ENCODE results near the gene ST8SIA3.

The ST8SIA3 gene, protein sequence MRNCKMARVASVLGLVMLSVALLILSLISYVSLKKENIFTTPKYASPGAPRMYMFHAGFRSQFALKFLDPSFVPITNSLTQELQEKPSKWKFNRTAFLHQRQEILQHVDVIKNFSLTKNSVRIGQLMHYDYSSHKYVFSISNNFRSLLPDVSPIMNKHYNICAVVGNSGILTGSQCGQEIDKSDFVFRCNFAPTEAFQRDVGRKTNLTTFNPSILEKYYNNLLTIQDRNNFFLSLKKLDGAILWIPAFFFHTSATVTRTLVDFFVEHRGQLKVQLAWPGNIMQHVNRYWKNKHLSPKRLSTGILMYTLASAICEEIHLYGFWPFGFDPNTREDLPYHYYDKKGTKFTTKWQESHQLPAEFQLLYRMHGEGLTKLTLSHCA

DNA sequence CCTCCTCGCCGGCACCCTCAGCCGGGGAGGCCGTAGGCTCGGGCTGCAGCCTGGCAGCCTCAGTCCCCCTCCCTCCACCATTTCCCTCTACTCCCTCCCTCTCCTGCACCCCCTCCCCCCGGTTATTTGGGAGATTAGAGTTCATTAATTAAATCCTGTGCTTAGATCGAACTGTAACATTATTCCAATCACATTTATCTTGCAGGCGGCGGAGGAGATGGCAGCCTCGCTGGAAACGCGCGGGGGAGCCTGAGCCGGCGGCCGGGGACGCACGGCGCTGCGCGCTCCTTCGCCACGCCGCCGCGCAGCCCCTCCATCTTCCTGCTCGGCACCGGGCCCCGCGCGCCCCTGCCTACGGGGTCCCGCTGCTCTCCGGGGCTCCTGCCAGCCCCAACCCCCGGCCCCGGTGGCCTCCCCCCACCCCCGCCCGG is at the start of gene ST8SIA3:
TSS of gene ST8SIA3 (plus strand) at position 287 of the 431 bp plus-strand sequence. CDS start 290 bp downstream, outside the sequence.
- DNase-seq (ENCODE audit: low spot score), result no peak

GRCh38 chr18:57311472-57311871 is 40.9 kb upstream of the ST8SIA3 start:
- no peak for DNase-seq (ENCODE audit: low spot score)

DNA sequence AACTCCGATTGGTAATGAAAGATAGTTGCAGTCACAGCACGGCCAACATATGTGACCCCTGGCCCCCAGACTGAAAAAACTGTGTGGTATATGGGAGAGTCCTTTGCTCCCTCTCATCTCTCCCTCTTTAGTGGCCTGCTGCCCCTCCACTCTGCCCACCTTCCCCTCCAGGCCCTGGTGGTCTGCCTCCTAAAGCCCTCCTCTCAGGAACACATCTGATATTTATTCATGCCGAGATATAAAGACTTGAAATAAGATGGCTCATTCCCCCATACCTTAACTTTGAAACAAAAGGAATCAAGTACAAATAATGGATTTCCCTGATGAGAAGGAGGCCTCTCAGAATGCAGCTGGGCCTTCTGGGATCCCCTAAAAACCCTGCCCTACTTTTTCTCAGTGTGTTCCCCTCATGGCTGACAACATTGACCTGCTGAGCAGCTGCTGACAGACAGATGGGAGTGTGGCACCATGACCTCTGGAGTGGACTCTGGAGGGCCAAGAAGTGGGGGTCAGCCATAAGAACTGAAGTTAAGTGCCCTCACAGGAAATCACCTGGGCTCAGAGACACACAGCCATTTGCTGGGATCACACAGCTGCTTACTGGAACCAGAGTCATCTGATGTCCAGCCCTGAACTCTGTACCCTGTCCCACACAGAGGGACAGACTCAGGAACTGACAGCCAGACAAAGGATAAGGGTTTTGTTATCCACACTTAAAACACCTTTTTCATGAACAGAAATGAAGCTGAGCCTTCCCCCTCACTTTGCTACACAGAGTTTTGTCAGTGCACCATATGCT is 39.8 kb upstream of the ST8SIA3 start:
- DNase-seq (ENCODE audit: low spot score), result no peak

DNA sequence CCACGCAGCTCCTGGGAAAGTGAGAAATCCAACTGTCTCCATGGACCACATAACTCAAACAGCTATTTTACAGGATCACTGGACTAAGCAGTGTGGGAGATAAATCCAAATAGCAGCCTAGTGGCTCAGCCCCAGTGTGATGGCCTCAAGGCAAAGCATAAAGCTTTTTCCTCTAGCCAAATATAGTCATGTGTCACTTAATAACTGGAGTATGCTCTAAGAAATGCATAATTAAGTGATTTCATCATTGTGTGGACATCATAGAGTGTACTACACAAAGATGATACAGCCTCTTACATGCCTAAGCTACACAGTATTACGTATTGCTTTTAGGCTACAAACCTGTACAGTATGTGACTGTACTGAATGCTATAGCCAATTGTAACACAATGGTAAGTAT is 31.8 kb upstream of the ST8SIA3 start:
- no peak for DNase-seq (ENCODE audit: low spot score)

- no peak for DNase-seq (ENCODE audit: low spot score)
Observed at GRCh38 chr18:57325491-57326166, 26.7 kb upstream of the ST8SIA3 start.

DNA sequence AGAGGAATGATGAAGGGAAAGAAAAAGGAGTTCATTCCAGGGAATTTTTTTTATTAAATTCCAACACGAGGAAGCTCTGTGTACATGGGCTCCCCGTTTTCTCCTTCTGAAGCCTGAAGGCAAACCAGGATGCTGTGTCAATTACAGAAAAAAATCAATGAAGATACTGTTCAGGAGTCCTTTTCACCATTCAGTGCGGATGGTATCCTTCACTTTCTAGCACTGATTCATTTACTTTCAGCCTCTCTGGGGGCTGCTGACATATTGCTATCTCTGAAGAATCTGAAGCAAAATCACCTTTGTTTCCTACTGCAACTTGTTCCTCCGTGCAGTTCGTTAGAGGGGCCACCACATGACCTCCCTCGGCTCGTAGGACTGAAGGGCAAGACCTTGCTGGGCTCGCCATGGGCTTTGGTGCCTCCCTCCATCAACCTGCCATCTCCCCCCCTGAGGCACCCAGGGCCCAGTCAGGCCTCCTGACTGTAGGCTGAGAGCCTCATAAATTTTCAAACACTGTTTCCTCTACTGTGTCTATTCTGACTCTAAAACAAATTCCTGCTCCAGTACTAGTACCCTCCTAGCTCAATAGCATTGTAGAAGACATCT is 25.5 kb upstream of the ST8SIA3 start:
- no peak for DNase-seq (ENCODE audit: low spot score)

DNA sequence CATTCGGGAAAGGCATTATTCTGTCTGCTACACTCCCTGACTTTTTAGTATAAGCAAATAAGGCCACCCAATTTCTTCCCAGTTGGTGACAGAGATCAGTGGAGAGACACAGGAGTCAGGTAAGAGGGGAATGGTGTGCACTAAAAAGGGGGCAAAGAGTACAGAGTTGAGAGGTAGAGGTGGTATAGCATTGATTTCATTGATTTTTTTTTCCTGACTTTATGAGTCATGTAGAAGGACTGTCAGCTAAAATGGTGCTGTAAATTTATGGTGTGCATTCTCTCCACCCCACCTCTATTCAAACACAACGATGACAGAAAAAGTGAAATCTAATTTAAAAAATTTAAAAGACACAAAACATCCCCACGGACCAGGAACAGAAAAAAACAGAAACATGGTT is 23.7 kb upstream of the ST8SIA3 start:
- no peak for DNase-seq (ENCODE audit: low spot score)

DNA sequence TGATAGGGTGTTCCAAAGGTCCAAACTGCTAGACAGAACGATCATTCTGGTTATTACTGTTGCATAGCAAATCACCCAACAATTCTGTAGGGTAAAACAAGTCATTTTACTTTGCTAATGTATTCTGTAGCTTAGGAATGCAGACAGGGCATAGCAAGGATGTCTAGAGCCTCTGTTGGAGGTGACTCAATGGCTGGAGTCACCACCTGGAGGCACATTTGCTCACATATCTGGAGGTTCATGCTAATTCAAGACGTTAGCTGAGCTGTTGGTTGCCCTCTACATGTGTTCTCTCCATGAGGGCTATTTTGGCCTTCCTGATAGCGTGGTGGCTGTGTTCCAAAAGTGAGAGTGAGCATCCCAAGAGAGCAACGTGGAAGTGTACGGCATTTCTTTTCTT is 22.5 kb upstream of the ST8SIA3 start:
- DNase-seq (ENCODE audit: low spot score), result no peak

GRCh38 chr18:57331718-57332117 is 20.6 kb upstream of the ST8SIA3 start:
- no peak for DNase-seq (ENCODE audit: low spot score)

GRCh38 chr18:57333940-57334339 is 18.4 kb upstream of the ST8SIA3 start:
- no peak for DNase-seq (ENCODE audit: low spot score)

DNA sequence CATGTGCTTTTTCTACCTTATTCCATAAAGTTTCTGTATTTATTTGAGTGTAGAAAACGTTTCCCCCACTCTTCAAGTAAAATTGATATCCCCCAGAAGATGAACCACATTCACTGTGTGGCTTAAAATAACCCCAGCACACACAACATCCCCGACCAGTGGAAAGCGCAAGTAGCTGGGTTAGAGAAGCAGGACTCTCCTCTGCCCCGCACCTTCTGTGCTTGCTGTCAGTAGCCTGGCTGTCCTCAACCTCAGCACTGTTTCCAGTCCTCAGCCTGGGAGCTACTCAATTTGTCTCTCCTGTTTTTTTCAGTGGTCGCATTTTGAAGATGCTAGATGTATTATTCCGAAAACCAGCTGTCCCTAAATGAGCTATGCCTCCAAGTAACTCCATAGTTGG is 18.0 kb upstream of the ST8SIA3 start:
- no peak for DNase-seq (ENCODE audit: low spot score)

DNA sequence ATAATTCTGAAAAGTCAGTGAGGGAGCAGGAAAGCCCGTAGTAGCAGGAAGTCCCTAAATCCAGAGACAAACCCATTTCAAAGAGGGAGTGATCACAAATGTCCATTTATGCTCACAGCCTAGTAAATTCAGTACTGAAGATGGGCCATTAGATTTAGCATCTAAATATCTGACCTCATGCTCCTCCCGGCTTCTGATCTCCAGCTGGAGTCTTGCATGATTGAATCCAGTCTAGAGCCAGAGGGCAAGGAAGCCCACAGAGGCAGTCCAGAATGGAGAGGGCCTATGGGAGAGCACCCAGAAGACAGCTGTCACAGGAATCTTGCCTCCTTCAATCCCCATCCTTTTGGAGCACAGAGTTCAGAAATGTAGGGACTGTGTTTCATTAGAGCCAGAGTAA is 16.0 kb upstream of the ST8SIA3 start:
- DNase-seq (ENCODE audit: low spot score), result no peak

DNA sequence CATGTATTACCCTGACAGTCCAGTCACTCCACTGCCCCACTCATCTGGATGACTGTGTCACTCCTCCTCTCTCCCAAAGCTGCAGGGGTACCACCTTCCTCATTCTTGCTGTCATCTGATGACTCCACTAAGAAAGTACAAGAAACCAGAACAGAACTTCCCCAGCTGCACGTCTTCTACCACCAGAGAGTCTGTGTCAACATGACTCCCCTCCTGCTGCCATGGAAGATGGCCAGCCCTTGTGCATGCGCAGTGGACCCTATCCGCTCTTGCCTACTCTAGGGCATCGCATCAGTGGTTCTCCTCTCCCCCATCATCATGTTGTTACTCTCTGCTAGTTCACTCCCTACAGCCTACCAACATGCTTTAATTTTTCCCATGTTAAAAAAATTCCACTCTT is 14.5 kb upstream of the ST8SIA3 start:
- no peak for DNase-seq (ENCODE audit: low spot score)

GRCh38 chr18:57343833-57344232 is 8.5 kb upstream of the ST8SIA3 start:
- no peak for DNase-seq (ENCODE audit: low spot score)

DNA sequence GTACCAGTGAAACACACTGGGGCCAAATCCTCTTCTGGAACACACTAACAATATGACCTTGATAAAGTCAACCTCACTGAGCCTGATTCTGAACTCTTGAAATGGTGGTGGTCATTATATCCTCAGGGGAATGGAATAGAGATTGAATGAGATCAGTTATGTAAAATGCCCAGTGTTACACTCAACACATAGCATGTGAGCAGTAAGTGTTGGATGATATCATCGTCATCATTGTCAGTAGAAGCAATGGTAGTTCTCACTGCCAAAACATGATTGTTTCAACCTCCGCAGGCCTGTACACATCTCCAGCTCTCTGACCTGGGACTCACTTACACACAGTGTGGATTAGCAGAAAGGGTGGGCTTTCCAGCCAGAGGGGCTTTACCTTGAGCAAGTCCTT is 5.5 kb upstream of the ST8SIA3 start:
- DNase-seq (ENCODE audit: low spot score), result no peak

DNA sequence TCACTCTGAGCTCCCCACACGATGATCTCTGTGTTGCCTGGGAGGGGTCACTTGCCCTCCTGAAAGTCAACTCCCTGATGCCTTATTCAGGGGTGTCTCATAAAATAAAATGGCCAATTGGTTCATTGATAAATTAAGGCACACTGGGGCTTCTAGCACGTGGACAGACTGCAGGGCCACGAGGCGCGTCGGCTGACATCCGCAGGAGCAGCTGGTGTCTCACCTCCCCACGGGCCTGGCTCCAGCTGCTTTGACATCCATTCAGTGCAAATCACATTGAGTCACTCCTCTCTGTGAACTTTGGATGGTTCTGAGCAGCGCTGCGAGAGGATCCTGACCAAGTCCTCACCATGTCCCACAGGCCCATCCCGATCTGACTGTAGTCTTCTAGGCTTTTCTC is 4.6 kb upstream of the ST8SIA3 start:
- DNase-seq (ENCODE audit: low spot score), result no peak

DNA sequence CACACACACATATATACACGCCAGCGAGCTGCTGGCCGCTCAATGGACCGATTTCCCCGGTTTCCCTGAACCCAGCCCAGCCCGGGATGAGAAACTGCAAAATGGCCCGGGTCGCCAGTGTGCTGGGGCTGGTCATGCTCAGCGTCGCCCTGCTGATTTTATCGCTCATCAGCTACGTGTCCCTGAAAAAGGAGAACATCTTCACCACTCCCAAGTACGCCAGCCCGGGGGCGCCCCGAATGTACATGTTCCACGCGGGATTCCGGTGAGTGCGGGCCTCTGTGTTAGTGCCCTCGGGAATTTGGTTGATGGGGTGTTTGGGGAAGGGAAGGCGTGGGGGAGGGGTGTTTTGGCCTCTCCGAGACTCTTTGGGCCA is 392 bp downstream of the ST8SIA3 start:
- no peak for DNase-seq (ENCODE audit: low spot score)

DNA sequence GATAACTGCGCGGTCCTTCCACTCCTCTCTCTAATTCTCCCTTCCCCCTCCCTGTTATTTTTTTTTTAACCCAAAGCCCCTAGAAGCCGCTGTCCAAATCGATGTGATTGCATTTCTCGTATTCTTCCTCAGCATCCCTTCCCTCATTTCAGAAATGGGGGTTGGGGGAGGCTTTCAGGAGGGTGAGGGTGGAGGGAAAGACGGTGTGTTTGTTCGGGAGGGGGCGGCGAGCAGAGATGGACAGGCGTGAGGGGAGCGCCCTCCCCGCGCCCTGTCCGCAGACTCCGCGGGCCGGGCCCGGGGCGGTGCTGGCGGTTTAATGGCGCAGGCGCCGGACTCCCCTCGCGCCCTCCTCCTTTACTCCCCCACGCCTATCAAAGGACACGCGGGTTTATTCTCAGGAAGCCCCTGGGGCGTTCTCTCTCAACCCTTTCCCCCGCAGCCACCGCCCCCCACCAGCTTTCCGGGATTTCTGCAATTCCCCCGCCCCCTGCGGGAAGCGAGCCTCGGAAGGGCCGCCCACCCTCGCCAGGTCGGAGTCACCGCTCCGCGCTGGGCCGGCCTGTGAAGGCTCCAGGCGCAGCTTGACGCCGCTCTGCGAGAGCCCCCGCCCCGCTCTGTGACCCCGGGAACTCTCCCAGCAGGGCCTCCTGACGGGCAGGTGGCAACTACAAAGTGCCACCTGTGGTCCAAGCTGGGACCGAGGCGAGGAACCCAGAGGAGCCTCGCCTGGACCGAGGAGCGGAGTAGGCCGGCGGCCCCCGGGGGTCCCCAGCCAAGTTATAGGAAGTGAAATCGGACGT is 981 bp downstream of the ST8SIA3 start:
- DNase-seq (ENCODE audit: low spot score), result no peak

- DNase-seq (ENCODE audit: low spot score), result no peak
Observed at GRCh38 chr18:57353940-57354461, 1.6 kb downstream of the ST8SIA3 start.

- DNase-seq (ENCODE audit: low spot score), result no peak
Observed at GRCh38 chr18:57359433-57359832, 7.1 kb downstream of the ST8SIA3 start.

DNA sequence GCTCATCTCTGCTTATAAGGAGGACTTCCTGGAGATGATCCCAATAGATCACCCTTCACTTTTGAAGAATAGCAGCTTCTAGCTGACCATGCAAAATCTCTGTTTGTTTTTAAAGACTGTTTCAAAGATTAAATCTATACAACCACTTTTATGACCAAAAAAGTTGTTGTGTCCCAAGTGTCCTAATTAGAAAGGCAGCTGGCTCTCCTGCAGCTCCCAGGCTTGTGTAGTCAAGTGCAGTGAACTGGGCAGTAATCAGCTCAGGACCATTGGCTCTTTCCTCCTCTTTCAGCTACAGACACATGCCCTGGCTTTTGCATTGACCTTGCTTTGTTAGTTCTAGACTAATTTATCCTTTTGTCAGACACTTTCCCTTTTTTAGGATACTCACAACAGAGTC is 10.4 kb downstream of the ST8SIA3 start:
- DNase-seq (ENCODE audit: low spot score), result no peak

Data from CD4-positive, alpha-beta T cell treated with Interleukin-2 at 100 ng/mL for 4 hours (primary cell).